Stimulated activated CD8-positive, alpha-beta memory T cell treated with anti-CD3 and anti-CD28 coated beads, Interleukin-7, amount 100 ng/mL, for 4 hours (primary cell): Measurements from ENCODE around the gene PRR19.

Experiments used
- DNase-seq, 2 donors: peaks; one replicate each; pipeline ENCODE4 v3.0.0-alpha.2; 2020; ENCODE audit warnings: low read depth in 2 of 2

PRR19 gene

DNA sequence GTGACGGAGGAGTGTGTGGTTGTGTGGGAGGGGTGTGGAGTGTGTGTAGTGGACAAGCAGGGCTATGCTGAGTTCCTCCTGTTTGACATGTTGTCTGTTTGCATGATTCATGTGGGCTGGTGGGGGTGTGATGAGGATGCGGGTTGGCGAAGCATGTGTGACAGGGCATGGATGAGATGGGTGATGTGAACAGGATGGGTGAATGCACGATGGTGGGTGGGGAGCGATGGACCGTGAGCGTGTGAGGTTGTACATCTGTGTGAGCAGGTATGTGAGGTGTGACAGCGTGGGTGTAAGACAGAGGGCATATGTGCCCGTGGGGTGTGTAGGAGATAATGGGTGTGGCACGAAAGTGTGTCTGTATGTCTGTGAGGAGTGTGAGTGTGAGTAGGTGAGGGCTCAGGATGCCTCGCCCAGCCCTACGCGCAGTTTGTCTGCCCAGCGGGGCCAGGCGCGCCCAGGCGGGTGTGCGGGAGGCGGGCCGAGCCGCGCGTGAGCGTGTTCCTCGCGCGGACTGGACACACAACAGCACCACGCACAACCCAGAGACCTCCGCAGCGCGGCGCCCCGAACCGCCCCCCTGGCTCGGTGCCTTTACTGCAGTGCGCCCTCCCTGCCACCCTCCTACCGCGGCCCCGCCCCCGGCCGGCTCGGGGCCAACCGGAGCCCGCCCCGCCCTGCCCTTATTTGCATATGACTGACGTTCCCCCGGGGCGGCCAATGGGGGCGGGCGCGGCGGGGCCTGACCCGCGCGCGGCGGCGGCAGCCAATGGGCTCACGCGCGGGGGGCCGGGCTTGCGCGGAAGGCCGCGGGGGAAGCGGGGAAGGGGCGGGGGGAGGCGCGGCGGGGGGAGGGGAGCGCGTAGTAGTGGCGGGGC, 18.5 kb upstream of the PRR19 start:
- DNase-seq = peak; percentile 90 to 97

DNA sequence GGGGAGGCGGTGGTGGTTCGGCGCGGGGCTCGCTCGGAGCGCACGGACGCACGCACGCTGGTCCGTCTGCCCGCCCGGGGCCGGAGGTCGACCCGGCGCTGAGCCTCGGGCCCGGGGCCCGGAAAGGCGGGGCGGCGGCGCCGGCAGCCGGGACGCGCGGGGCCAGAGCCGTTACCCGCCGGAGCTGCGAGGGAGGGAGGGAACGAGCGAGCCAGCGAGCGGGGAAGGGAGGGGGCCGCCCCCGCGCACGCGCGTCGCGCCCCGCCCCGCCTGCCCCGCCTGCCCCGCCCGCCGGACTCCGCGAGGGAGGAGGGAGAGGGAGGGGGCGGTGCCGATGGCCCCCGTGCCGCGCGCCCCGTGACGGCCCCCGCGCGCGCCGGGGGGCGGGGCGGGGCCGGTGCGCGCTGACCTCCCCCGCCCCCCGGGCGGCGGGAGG, 17.8 kb upstream of the PRR19 start:
- peak; percentile 59 to 76 for DNase-seq

DNA sequence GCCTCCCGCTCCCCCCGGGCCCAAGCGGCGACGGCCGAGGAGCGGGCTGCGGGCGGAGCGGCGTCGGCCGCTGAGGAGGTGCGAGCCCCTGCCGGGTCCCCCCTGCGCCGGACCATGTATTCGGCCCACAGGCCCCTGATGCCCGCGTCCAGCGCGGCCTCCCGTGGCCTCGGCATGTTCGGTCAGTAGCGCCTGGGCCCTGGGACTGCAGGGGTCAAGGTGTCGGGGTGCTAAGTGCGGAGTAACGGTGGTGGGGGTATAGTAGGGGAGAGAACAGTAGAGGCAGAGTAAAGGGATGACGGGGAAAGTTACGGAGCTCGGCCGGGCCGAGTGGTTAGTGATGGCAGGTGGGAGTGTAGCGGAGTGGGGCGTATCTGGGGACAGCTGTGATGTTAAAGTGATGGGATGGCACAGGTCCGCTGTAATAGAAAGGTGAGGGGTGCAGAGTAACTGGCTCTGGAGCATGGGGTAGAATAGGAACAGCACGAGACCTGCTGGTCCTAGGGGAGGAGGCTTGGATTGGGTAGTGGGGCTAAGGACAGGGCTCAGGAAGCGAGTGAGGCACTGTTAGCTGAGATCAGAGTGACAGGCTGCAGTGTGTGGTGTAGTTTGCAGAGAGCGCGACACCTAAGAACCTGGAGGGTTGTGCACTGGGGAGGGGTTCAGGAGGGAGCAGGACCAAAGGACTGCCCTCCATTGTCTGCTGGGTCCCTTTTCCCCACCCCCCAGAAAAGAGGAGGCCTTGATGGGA, 17.2 kb upstream of the PRR19 start:
- no peak for DNase-seq

DNA sequence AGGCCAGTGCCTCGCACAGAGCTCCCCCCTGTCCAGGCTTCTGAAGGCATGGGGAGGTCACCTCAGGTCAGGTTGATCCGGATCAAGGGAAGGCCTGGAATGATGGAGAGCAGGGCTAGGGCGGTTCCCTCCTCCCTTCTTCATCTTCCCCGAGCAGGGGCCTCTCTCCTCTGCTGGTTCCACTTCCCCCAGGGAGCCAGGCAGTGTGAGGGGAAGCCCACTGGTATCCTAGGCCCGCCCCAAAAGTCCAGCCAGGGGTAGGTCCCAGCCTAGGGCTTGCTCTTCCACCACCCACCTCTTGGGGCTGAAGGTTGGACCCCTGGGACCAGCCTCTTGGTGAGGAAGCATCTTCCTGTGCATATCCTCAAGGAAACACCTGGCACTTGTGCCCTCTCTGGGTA, 16.4 kb upstream of the PRR19 start:
- DNase-seq = no peak

DNA sequence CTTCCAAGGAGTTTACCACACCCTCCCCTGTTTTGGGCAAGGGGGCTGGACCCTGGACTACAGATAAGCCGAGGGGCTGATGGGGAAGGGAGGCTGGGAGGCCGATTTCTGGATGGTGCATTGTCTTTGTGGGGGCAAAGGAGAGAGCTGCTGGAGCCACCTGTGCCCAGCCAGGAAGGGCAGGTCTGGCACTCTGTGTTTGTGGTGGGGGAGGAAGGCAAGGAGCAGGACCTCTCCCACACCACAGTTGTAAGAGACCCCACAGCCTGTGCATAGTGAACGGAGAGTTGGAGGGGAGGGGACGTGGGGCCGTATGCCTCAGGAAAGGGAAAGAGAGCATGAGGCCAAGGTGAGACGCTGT, 16.0 kb upstream of the PRR19 start:
- DNase-seq = no peak

DNA sequence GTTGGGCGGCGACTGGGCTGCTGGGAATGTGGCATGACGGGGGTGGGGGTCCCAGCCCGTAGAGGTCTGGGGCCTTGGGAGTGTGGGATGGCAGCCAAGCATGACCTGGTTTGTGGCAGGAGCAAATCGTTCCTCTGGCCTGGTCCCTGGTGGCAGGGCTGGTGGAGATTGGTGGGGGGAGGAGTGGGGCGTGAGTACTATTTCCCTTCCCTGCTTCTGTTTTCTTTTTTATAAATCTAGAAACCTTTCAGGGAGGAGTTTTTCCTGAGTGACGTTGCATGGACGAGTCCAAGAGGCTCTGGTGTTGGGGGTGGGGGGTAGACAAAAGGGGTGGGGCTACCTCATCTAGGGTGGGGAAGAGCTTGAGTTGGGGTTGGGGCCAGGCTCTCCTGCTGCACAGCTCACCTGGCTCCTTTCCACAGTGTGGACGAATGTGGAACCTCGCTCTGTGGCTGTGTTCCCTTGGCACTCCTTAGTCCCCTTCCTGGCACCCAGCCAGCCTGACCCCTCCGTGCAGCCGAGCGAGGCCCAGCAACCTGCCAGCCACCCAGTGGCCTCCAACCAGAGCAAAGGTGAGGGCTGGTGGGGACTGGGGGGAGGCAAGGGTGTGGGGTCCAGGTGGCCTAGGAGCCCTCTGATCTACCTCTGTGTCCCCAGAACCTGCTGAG, 15.4 kb upstream of the PRR19 start:
- DNase-seq = no peak

DNA sequence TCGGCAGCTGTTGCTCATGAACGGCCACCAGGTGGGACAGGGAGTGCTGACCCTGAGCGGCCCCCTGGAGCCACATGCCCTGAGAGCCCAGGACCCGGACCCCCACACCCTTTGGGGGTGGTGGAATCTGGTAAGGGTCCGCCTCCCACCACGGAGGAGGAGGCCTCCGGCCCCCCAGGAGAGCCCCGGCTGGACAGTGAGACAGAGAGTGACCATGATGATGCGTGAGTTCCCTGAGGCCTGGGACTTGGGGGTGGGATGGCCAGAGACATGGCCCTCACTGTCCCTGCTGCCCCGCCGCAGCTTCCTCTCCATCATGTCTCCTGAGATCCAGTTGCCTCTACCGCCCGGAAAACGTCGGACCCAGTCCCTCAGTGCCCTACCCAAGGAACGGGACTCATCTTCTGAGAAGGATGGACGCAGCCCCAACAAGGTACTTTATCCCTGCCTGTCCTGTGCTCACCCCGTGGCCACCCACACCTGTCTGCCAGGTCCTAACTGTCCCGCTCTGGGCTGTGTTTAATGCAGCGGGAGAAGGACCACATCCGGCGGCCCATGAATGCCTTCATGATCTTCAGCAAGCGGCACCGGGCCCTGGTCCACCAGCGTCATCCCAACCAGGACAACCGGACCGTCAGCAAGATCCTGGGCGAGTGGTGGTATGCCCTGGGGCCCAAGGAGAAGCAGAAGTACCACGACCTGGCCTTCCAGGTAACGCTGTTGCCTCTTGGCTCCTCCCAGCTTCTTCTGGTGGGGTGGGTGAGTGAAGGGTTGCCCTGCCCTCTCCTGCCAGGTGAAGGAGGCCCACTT, 14.7 kb upstream of the PRR19 start:
- no peak for DNase-seq

DNA sequence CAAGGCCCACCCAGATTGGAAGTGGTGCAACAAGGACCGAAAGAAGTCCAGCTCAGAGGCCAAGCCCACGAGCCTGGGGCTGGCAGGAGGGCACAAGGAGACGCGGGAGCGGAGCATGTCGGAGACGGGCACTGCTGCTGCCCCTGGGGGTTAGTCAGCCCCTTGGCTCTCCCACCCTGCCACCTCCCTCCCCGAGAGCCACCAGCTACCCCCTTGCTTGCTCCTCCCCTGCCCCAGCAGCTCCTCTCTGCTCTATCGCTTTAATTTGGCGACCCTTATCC, 14.2 kb upstream of the PRR19 start:
- DNase-seq = no peak

DNA sequence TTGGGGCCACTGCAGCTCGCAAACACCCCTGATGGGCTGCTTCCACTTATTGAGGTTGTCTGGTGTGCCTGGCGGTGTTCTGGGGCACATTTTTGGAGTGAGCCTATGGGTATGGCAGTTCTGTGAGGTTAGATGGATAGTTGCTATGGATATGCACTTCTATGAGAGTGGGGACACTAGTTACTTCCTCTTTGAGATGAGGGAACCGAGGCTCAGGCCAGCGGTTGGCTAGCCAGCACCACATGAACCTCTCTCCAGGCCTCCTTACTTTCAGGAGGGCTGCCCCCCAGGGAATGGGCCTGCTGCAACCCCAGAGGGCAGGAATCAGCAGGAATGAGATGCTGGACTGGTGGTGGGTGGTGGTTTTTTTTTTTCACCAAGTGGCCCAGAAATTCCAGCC, 13.5 kb upstream of the PRR19 start:
- DNase-seq = no peak

DNA sequence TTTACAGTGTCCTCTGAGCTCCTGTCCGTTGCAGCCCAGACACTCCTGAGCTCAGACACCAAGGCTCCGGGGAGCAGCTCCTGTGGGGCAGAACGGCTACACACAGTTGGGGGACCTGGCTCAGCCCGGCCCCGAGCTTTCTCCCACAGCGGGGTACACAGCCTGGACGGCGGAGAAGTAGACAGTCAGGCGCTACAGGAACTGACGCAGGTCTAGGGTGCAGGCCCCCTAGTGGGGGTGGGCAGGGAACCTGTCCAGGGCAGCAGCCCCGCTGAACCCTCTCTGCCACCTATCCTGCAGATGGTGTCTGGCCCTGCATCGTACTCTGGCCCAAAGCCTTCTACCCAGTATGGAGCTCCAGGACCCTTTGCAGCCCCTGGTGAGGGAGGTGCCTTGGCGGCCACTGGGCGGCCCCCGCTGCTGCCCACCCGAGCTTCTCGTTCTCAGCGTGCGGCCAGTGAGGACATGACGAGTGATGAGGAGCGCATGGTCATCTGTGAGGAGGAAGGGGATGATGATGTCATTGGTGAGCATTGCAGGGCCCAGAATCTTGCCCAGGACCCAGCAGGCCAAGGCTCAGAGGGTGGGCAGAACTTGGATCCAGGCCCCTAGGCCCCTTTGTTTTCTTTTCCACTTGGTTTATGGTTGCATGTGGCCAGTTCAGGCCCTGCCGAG, 12.9 kb upstream of the PRR19 start:
- DNase-seq = no peak

DNA sequence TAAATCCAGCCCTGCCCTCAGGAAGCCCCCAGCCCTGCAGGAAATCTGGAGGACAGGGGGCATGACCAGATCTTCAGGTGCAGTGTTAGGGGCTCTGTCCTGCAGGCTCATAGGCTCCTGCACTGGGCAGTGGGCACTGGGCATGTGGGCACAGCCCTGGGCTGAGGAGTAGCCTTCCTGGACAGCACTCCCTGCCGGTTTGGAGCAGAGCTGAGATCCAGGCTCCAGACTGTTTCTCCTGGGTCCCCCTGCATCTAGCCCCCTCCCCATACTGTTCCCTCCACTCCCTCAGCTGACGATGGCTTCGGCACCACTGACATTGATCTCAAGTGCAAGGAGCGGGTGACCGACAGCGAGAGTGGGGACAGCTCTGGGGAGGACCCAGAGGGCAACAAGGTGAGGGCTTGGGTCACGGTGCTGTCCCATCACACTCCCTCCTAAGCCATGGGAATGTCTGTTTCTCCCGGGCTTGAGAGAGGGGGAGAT, 12.3 kb upstream of the PRR19 start:
- DNase-seq = no peak

DNA sequence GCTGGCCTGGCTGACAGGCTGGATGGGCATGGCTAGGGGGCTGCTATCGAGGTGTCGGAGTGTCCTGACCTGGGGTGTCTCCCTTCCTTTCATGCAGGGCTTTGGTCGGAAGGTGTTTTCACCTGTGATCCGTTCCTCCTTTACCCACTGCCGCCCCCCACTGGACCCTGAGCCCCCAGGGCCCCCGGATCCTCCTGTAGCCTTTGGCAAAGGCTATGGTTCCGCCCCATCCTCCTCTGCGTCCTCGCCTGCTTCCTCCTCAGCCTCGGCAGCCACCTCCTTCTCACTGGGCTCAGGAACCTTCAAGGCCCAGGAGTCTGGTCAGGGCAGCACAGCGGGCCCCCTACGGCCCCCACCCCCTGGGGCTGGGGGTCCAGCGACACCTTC, 11.8 kb upstream of the PRR19 start:
- DNase-seq = no peak

DNA sequence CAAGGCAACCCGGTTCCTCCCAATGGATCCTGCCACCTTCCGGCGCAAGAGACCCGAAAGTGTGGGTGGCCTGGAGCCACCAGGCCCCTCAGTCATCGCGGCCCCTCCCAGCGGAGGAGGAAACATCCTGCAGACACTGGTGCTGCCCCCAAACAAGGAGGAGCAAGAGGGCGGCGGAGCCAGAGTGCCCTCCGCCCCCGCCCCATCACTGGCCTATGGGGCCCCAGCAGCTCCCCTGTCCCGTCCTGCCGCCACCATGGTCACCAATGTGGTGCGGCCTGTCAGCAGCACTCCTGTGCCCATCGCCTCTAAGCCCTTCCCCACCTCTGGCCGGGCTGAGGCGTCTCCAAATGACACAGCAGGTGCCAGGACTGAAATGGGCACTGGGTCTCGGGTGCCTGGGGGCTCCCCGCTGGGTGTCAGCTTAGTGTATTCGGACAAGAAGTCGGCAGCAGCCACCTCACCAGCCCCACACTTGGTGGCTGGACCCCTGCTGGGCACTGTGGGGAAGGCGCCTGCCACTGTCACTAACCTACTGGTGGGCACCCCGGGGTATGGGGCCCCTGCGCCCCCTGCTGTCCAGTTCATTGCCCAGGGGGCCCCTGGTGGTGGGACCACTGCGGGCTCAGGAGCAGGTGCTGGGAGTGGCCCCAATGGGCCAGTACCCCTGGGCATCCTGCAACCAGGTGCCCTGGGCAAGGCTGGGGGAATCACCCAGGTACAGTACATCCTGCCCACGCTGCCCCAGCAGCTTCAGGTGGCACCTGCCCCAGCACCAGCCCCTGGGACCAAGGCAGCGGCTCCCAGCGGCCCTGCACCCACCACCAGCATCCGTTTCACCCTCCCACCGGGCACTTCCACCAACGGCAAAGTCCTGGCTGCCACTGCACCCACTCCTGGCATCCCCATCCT, 11.2 kb upstream of the PRR19 start:
- peak; percentile 39 to 47 for DNase-seq

DNA sequence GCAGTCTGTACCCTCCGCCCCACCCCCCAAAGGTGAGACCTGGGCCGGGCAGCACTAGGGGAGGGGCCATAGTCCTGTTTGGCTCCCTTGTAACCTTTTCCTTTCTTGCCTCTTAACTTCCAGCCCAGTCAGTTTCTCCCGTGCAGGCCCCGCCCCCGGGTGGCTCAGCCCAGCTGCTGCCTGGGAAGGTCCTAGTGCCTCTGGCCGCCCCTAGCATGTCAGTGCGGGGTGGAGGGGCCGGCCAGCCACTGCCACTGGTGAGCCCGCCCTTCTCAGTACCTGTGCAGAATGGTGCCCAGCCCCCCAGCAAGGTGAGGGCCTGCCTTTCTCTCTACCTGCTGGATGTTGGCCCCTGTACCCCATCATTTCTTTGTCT, 10.5 kb upstream of the PRR19 start:
- no peak for DNase-seq

DNA sequence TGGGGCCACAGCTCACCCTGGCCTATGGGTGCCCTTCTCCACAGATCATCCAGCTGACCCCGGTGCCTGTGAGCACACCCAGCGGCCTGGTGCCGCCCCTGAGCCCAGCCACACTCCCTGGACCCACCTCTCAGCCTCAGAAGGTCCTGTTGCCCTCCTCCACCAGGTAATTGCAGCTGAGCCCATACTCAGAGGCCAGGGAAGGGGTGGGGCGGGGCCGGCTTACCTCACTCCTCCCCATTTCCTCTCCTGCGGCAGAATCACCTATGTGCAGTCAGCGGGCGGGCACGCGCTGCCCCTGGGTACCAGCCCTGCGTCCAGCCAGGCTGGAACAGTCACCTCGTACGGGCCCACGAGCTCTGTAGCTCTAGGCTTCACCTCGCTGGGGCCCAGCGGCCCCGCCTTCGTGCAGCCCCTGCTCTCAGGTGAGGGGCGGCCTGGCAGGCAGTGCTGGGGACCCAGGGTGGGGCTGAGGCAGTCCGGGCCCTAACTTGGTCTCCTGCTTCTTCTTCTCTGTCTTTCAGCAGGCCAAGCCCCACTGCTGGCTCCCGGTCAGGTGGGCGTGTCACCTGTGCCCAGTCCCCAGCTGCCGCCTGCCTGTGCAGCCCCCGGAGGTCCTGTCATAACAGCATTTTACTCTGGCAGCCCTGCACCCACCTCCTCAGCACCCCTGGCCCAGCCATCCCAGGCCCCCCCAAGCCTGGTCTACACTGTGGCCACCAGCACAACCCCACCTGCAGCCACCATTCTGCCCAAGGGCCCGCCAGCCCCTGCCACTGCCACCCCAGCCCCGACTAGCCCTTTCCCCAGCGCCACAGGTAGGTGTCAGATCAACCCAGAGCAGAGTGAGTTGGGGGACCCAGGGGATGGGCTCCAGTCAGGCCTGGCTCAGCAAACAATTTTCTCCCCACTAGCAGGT, 9.6 kb upstream of the PRR19 start:
- no peak for DNase-seq

DNA sequence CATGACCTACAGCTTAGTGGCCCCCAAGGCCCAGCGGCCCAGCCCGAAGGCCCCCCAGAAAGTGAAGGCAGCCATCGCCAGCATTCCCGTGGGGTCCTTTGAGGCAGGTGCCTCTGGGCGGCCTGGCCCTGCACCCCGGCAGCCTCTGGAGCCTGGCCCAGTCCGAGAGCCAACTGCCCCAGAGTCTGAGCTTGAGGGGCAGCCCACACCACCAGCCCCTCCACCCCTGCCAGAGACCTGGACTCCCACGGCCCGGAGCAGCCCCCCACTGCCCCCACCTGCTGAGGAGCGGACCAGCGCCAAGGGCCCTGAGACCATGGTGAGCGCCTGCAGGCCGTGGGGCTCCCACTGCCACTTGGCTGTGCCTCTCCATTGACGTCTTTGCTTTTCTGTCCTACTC, 9.0 kb upstream of the PRR19 start:
- DNase-seq = no peak

DNA sequence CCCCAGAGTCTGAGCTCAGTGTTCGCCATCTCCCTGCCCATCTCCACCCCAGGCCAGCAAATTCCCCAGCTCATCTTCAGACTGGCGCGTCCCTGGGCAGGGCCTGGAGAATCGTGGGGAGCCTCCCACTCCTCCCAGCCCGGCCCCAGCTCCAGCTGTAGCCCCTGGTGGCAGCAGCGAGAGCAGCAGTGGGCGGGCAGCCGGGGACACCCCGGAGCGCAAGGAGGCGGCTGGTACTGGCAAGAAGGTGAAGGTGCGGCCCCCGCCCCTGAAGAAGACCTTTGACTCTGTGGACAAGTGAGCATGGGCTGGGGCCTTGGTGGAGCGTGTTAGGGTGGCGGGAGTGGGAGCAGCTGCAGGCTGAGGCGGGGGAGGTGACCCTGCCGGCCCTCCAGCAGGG, 8.4 kb upstream of the PRR19 start:
- DNase-seq = no peak

DNA sequence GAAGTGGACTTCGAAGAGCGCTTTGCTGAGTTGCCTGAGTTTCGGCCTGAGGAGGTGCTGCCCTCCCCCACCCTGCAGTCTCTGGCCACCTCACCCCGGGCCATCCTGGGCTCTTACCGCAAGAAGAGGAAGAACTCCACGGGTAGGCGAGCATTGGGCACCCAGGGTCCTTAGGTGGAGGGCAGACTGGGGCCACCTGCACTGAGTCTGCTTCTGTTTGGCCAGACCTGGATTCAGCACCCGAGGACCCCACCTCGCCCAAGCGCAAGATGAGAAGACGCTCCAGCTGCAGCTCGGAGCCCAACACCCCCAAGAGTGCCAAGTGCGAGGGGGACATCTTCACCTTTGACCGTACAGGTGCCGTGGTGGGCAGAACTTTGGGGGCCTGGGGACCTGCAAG, 8.0 kb upstream of the PRR19 start:
- DNase-seq = no peak

DNA sequence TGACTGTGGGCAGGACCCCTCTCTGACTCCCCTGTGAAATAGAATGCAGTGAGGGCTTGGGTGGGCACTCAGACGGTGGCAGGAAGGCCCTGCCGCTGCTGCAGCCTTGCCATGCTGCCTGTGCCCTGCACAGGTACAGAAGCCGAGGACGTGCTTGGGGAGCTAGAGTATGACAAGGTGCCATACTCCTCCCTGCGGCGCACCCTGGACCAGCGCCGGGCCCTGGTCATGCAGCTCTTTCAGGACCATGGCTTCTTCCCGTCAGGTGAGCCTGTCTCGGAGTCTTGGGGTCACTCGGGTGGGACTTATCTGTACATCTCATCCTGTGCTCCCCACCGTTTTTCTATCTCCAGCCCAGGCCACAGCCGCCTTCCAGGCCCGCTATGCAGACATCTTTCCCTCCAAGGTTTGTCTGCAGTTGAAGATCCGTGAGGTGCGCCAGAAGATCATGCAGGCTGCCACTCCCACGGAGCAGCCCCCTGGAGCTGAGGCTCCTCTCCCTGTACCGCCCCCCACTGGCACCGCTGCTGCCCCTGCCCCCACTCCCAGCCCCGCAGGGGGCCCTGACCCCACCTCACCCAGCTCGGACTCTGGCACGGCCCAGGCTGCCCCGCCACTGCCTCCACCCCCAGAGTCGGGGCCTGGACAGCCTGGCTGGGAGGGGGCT, 7.3 kb upstream of the PRR19 start:
- no peak for DNase-seq
